Endothelial cell of umbilical vein (primary cell): ENCODE measurements around the gene MMP23B. TPM values are rescaled to one million over a fixed set of nuclear protein-coding genes. Genes with fewer than 3 reads are reported as not detected.

Experiments used
- BruUV-seq: library from RNA; stranded (reverse); fragments of 400-500 nt; replicated peaks from 2 replicates; lab custom pipeline; 2021; lab: Mats Ljungman, UMichigan
- CTCF ChIA-PET: fragments of 300-600, 350-600 bp; sonication (Branson Sonifier 250); formaldehyde crosslinking; loops from one replicate; lab custom pipeline; 2021; ENCODE audit warnings: antibody characterized with exemption, inconsistent platforms; lab: Charles Lee
- POLR2A ChIA-PET: fragments of 300-600, 350-600 bp; sonication (Branson Sonifier 250); formaldehyde crosslinking; loops from one replicate; lab custom pipeline; 2021; ENCODE audit warnings: antibody characterized with exemption, inconsistent platforms; lab: Charles Lee
- DNase-seq: peaks from one replicate; pipeline ENCODE4 v3.0.0-alpha.2; 2011; ENCODE audit warnings: low read depth, low spot score
- FAIRE-seq: peaks from 2 replicates; lab custom pipeline; 2011; peaks lifted over from hg19 to GRCh38; lab: Jason Lieb, UNC
- H2AFZ ChIP-seq: 2 replicates; pipeline ENCODE4 v1.6.0; 2012; ENCODE audit warnings: low read depth, low read length, control low read depth, inconsistent platforms
- H3K27ac ChIP-seq: 2 replicates; pipeline ENCODE4 v1.5.1; 2011; ENCODE audit warnings: low read depth, mild to moderate bottlenecking, control low read depth, low read length, moderate library complexity; ENCODE audit not compliant: insufficient read depth
- H3K27me3 ChIP-seq, 2 experiments: 2 replicates each; pipeline versions ENCODE4 v1.6.0 to v1.6.1; 2011; ENCODE audit warnings: low read length in 2 of 2, mixed read lengths in 1 of 2; ENCODE audit not compliant: control insufficient read depth in 2 of 2, insufficient read depth in 2 of 2
- H3K36me3 ChIP-seq, 2 experiments: 2 replicates in 1 of 2; 3 replicates in 1 of 2; pipeline ENCODE4 v1.5.1; 2011; ENCODE audit warnings: low read length in 2 of 2, mild to moderate bottlenecking in 1 of 2, moderate library complexity in 1 of 2; ENCODE audit not compliant: control insufficient read depth in 2 of 2, insufficient read depth in 2 of 2; ENCODE audit errors: extremely low read depth in 1 of 2
- H3K4me1 ChIP-seq: 3 replicates; pipeline ENCODE4 v1.5.1; 2011; ENCODE audit warnings: mild to moderate bottlenecking, low read length; ENCODE audit not compliant: control insufficient read depth, insufficient read depth; ENCODE audit errors: extremely low read depth
- H3K4me2 ChIP-seq: 2 replicates; pipeline ENCODE4 v1.6.1; 2011; ENCODE audit warnings: low read length, control low read depth, mixed read lengths; ENCODE audit not compliant: insufficient read depth
- H3K4me3 ChIP-seq, 3 experiments: fragments of 200-600 bp in 1 of 3; sonication (generic), shearing (Covaris generic) in 1 of 3; replicated peaks in 1 of 3; 2 replicates each; pipeline ENCODE4 v1.5.1; 2011 to 2016; ENCODE audit warnings: control low read depth in 3 of 3, low read length in 3 of 3, mild to moderate bottlenecking in 2 of 3, inconsistent platforms in 1 of 3, low read depth in 1 of 3, moderate library complexity in 1 of 3; ENCODE audit not compliant: insufficient read depth in 1 of 3
- H3K79me2 ChIP-seq: 2 replicates; pipeline ENCODE4 v1.6.0; 2012; ENCODE audit warnings: low read length, inconsistent platforms; ENCODE audit not compliant: control insufficient read depth, insufficient read depth
- H3K9ac ChIP-seq: replicated peaks from 2 replicates; pipeline ENCODE3; 2011; ENCODE audit warnings: low read length, control low read depth; ENCODE audit not compliant: insufficient read depth; ENCODE audit errors: extremely low read depth
- H3K9me1 ChIP-seq: replicated peaks from 3 replicates; pipeline ENCODE4 v1.6.0; 2011; ENCODE audit warnings: mild to moderate bottlenecking, low read length; ENCODE audit not compliant: control insufficient read depth, insufficient read depth; ENCODE audit errors: extremely low read depth
- H3K9me3 ChIP-seq: replicated peaks from 2 replicates; pipeline ENCODE4 v1.5.1; 2012; ENCODE audit warnings: low read length, inconsistent platforms; ENCODE audit not compliant: control insufficient read depth, insufficient read depth
- H4K20me1 ChIP-seq: replicated peaks from 2 replicates; pipeline ENCODE3; 2011; ENCODE audit warnings: mild to moderate bottlenecking, low read length; ENCODE audit not compliant: control insufficient read depth, insufficient read depth; ENCODE audit errors: extremely low read depth
- FOS ChIP-seq: IDR thresholded peaks from 2 replicates; pipeline ENCODE4 v1.6.1; 2011; ENCODE audit warnings: mild to moderate bottlenecking, low read length, moderate library complexity, borderline replicate concordance; ENCODE audit not compliant: insufficient read depth
- GATA2 ChIP-seq: IDR thresholded peaks from 2 replicates; pipeline ENCODE4 v1.7.0; 2011; ENCODE audit warnings: low read depth, mild to moderate bottlenecking, moderate library complexity, mixed read lengths, low read length; ENCODE audit not compliant: insufficient read length, insufficient read depth
- JUN ChIP-seq: IDR thresholded peaks from 2 replicates; pipeline ENCODE4 v1.6.1; 2011; ENCODE audit warnings: borderline replicate concordance, low read depth; ENCODE audit not compliant: insufficient read length, insufficient read depth
- MYC ChIP-seq: IDR thresholded peaks from one replicate; pipeline ENCODE4 v1.6.1; 2011; ENCODE audit warnings: mild to moderate bottlenecking, low read depth, low read length
- POLR2A ChIP-seq: IDR thresholded peaks from 2 replicates; pipeline ENCODE4 v1.6.1; 2012; ENCODE audit warnings: low read depth, mild to moderate bottlenecking, control low read depth, low read length
- POLR2AphosphoS5 ChIP-seq: IDR thresholded peaks from 2 replicates; pipeline ENCODE4 v1.6.1; 2012; ENCODE audit warnings: low read depth, mild to moderate bottlenecking, control low read depth, low read length, moderate library complexity; ENCODE audit not compliant: insufficient read depth
- dilution Hi-C: fragments of 300-500 bp; cut with MboI; formaldehyde crosslinking; loops from one replicate; pipeline ENCODE4 v1.15.0; 2019; ENCODE audit warnings: low sequenced_read_pairs; ENCODE audit not compliant: extremely low pct_ligation_motif_present
- intact Hi-C: fragments of 100-400 bp; cut with micrococcal nuclease; formaldehyde crosslinking; loops from one replicate; pipeline ENCODE4 v1.10.0; 2022
- polyA plus RNA-seq, 4 experiments: library from polyadenylated mRNA; depleted of rRNA in 3 of 4; stranded (reverse) in 3 of 4; unstranded in 1 of 4; fragments of >200 nt; gene quantifications; 2 replicates each; pipeline versions ENCODE4 v1.2.1 to v1.2.3, GENCODE V29; 2011 to 2012; ENCODE audit warnings: missing spikeins in 1 of 4
- total RNA-seq: library from RNA; stranded (reverse); gene quantifications from 2 replicates; pipeline ENCODE4 v1.2.3, GENCODE V29; 2021
- TF ChIP-seq, protein P1 (sequence below): IDR thresholded peaks from 2 replicates; pipeline ENCODE4 v1.6.1; 2011; ENCODE audit not compliant: insufficient read depth, insufficient read length

The MMP23B gene
- total and polyA plus RNA-seq, 2 donors (not counting 3 experiments of a cell fraction or from before 2014, with no cell fraction given): 0.62 to 5.3 TPM

DNA sequence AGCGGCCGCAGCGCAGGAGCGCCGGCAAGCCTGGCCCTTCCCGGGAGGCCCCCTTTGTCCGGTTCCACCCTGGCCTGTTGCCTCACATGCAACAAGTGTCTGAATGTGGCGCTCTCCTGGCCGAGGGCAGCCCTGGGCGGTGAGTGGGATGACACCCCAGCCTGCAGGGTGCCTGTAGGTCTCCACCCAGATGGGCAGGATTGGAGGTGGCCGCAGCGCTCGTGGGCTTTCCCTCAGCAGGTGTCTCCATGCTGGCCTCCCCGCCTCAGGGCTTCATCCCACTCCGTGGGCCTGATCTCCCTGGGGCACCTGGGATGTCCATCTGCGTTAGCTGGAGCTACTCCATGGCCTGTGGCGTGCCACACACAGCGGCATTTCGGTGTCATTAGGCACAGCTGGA lies 15.1 kb upstream of the MMP23B start:
- no peak for FAIRE-seq
- intact Hi-C loops: loop anchor here (5.0 kb wide), 1 partner anchor 105 kb away; the partner anchor contains the start of gene ATAD3A
- H4K20me1 ChIP-seq: no peaks in the 10 kb centered on the region
- dilution Hi-C loops: no loop called here
- H3K4me1 ChIP-seq: peaks cover 16% of the 10 kb centered on the region
- ChIA-PET POLR2A (no interaction called here), CTCF (no interaction called here)
- H3K9me1 ChIP-seq: no peaks in the 10 kb centered on the region
- no peak overlapping the region for H2AFZ ChIP-seq
- no peaks in the 10 kb centered on the region for H3K9me3 ChIP-seq
- peaks cover 0 to 2% of the 10 kb centered on the region in 2 experiments for H3K36me3 ChIP-seq
- H3K4me2 ChIP-seq: peak overlapping the region; percentile 75
- peak overlapping the region; percentile 100 for H3K9ac ChIP-seq
- H3K79me2 ChIP-seq: peaks cover 3% of the 10 kb centered on the region
- no peaks in the 10 kb centered on the region for H3K27me3 ChIP-seq
- BruUV-seq: no TSS peak
- TF ChIP-seq GATA2: no peak
- no peak for TF ChIP-seq POLR2AphosphoS5
- no peak for TF ChIP-seq FOS
- H3K4me3 ChIP-seq: peak overlapping the region in 2 of 3 experiments; percentile 67 to 99
- no peak overlapping the region for H3K27ac ChIP-seq
- no peak for DNase-seq

DNA sequence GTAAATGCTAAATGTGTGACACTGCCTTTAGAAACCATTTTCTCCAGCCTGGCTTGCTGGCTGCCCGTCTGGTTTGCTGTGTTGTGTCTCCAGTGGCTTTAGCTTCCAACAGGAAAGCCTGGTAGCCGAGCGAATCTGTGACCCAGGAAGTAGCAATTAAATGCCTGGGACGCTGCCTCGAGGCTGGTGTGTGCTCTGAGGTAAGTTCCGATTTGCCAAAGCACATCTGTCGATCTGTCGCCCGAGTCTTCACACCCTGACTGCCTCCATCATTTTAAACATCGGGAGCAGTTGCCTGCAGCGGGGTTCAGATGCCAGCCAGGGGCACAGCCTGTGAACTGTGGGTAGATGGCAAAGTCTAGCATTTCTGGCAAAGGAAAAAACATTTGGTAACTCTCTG lies 14.5 kb upstream of the MMP23B start:
- Histone ChIP-seq H3K36me3 (peaks cover 0 to 2% of the 10 kb centered on the region in 2 experiments), H3K9me3 (no peaks in the 10 kb centered on the region), H2AFZ (no peak overlapping the region), H3K4me2 (no peak overlapping the region), H4K20me1 (no peaks in the 10 kb centered on the region), H3K4me1 (peaks cover 16% of the 10 kb centered on the region), H3K9ac (no peak overlapping the region), H3K9me1 (no peaks in the 10 kb centered on the region), H3K79me2 (peaks cover 3% of the 10 kb centered on the region), H3K27me3 (no peaks in the 10 kb centered on the region), H3K27ac (no peak overlapping the region), H3K4me3 (no peak overlapping the region)
- intact Hi-C loops: loop anchor here (5.0 kb wide), 1 partner anchor 105 kb away; the partner anchor contains the start of gene ATAD3A
- no peak for TF ChIP-seq MYC
- no peak for TF ChIP-seq POLR2A
- no peak for TF ChIP-seq POLR2AphosphoS5
- TF ChIP-seq FOS: no peak
- TF ChIP-seq, protein P1, sequence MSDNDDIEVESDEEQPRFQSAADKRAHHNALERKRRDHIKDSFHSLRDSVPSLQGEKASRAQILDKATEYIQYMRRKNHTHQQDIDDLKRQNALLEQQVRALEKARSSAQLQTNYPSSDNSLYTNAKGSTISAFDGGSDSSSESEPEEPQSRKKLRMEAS: no peak
- no peak for TF ChIP-seq JUN
- POLR2A ChIA-PET: no interaction called here
- dilution Hi-C loops: no loop called here
- DNase-seq (no peak), FAIRE-seq (no peak)
- CTCF ChIA-PET: no interaction called here
- BruUV-seq: no TSS peak
